Stimulated activated CD8-positive, alpha-beta memory T cell treated with anti-CD3 and anti-CD28 coated beads, Interleukin-7, amount 100 ng/mL, for 24 hours (primary cell): ENCODE data around the gene CLVS2.

ENCODE experiments used
- DNase-seq: peaks from one replicate; pipeline ENCODE4 v3.0.0-alpha.2; 2020; ENCODE audit warnings: low read depth

The CLVS2 gene, protein sequence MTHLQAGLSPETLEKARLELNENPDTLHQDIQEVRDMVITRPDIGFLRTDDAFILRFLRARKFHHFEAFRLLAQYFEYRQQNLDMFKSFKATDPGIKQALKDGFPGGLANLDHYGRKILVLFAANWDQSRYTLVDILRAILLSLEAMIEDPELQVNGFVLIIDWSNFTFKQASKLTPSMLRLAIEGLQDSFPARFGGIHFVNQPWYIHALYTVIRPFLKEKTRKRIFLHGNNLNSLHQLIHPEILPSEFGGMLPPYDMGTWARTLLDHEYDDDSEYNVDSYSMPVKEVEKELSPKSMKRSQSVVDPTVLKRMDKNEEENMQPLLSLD

DNA sequence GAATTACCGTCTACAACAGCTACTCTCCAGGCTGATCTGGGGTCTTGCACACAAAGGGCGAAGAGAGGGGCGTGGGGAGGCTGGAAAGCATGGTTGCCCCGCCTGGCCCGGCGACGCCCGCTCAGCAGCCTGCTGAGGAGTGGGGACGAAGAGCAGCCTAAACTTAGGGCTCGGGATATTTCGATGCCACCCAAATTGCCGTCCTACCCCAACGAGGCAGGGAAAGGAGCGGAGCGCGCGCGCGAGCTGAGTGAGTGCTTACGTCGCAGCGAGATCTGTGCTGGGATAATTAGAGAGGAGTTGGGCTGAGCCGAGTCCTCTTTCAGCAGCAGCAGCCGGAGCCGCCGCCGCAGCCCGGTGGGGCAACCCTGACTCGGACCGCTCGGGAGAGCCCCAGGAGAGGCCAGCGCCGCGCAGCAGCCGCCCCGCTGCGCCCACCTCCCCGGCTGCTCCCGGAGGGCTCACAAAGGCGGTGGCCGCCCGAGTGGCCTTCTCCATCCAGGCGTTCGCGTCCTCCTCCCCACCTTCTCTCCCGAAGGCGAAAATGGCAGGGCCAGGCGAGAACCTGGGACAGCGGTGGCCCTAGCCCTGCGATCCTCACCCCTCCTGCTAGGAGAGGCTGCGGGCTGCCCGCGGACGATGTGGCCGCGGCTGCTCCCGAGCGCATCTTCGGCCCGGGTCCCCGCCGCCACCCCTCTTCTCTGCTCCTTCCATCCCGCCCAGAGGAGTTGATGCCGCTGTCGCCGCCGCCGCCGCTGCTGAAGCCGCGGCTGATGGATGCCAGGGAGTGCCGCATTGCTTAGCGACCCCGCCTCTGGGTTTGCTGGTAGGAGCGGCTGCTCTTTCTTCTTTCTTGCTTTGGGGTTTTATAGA, at the start of gene CLVS2:
TSS of gene CLVS2 (plus strand) at position 315 of the 873 bp plus-strand sequence. CDS start 1,543 bp downstream, outside the sequence.
- no peak for DNase-seq

DNA sequence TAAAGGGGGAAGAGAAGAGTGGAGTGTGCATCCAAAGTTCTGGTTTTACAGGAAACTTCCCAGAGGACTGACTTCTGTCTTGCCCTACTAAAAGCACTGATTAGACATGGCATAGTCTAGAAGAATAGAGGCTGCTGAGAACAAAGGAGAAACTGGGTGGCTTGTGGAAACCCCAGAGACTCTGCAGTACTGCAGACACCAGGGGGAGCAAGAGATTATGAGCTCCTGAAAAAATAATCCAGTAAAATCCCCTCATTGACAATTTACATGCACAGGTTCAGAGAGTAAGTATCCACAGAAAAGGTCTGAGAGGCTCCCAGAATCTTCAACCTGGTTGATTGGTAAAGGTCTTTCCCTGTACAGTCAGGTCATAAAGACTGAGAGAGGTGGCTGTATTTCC, 48.7 kb upstream of the CLVS2 start:
- DNase-seq: no peak

DNA sequence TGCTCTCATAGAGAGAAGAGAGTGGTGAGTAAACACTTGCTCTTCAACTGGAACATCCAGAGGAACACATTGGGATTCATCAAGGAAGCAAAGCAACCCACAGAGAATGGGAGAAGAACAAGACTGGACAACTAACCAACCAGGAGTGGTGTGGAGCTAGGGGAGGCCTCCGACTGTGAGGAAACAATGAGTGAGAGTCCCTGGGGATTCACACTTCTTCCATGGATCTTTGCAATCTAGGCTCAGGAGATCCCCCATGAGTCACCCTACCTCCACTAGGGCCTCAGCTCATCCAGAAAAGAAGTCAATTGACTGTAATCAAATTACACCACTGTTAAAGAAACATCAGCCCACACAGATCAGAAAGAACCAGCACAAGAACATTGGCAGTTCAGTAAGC, 42.3 kb upstream of the CLVS2 start:
- no peak for DNase-seq

DNA sequence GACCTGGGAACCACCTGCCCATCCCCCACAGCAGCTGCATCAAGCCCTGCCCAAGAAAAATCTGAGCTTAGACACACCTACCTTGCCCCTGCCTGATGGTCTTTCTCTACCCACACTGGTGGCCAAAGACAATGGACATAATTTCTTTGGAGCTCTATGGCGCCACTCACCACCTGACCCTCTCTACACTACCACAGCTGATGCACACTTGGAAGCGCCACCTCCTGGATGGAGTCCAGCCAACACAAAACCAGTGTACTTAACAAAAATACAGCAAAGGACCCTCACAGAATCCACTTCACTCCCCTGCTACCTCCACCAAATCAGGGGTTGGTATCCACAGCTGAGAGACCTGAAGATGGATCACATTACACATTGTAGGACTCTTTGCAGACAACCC, 39.7 kb upstream of the CLVS2 start:
- DNase-seq: no peak

DNA sequence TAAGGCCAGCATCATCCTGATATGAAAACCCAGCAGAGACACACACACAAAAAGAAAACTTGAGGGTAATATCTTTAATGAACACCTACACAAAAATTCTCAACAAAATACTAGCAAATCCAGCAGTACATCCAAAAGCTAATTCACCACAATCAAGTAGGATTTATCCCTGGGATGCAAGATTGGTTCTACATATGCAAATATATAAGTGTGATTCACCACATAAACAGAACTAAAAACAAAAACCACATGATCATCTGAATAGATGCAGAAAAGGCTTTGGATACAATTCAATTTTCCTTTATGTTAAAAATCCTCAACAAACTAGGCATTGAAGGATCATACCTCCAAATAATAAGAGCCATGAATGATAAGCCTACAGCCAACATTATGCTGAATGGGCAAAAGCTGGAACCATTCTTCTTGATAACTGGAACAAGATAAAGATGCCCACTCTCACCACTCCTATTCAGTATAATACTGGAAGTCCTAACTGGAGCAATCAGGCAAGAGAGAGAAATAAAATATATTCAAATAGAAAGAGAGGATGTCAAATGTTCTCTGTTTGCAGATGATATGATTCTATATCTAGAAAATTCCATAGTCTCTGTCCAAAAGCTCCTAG, 33.9 kb upstream of the CLVS2 start:
- no peak for DNase-seq

DNA sequence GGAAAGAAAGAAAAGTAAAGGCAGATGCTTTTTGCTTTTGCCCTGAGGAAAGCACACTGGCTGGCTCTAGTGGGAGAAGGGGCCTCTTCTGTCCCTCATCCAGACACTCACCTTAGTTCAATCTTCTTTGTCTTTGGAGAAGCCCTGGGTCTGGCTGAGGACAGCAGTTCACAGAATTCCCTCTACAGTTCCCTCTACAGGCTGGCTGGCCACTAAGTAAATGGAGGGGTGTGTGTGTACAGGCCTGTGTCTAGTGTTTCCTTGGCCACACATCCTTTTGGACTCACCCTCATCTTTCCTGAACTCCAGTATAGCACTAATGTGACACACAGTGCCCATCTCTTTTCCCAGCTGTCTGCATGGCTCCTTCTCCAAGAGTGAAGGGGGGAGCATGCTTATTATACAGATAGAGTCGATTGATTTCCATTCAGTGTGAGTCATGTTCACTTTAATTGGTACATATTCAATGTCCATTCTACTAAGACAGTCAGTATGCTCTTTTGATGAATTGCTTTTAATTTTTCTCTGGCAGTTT, 26.0 kb upstream of the CLVS2 start:
- no peak for DNase-seq

DNA sequence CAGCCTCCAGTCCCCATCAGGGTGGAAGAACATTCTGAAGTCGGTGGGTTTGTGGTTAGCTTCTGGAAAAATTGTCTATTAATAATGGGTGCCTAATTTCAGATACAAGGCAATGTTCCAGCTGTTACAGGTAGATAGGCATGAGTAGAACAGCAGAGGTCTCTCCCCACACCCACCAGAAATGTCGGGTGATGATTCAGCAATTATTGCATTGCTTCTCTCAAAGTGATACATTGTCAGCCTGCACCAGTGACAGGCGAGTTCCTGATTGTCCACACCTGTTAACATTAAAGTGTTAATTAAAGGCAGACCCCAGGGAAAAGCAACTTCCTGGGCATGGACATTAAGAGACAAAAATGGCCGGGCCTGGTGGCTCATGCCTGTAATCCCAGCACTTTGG, 18.9 kb upstream of the CLVS2 start:
- no peak for DNase-seq

DNA sequence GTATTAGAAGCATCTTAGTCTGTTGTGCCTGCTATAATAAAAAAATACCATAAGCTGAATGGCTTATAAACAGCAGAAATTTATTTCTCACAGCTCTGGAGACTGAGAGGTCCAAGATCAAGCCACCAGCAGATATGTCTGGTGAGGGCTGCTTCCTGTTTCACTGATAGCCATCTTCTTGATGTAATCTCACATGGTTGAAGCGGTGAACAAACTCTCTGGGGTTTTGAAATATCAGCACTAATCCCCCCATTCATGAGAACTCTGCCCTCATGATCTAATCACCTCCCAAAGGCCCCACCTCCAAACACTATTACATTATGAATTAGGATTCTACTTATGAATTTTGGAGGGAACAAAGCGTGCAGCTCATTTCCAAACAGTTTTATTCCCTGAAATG, 11.6 kb upstream of the CLVS2 start:
- no peak for DNase-seq

DNA sequence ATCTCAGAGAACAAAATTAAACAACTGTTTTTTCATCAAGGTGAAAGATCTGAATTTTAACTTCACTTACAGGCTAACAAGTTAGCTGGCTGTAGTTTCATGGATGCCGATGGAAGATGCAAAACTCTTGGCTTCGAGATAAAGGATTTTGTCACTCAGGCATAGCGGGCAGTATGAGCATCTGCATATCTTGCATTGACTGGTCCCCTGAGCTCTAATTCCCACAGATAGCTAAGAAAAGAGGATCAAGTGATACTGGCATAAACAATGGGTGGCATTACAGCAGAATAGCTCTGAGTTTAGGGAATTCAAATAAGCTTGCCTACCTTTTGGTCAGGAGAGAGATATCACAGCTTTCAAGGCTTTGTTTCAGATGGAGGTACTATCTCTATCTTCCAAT, 1.8 kb upstream of the CLVS2 start:
- no peak for DNase-seq

DNA sequence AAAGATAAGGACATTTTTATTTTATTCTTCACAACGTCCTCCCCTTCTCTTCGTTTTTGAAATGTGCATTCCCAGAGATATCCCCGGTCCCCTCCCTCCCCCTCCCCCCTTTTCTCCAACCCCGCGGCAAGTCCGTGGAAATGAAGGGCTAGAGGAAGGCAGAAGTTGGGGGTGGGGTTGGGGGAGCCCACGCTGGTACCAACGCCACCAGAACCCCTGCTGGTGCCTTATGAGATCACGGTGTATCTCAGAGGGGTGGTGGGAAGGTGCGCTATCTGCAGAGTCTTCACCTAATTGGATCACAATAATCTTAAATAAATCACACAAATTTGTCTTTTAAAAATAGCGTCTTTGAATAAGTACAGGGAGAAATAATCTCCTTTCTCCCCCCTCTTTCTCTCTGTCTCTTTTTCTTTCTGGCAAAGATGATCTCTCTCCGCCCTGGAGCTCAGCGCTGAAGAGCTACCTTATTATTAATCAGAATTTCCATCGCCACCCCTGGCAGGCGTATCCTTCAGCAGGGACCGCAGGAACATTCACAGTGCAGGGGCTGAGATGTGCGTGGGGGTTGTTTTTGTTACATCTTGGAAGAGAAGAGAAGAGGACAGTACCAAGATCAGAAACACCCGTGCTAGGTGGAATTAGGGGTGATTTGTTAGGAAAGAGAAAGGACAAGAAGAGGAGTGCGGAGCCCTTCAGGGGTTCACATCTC, 915 bp downstream of the CLVS2 start:
- DNase-seq: no peak

DNA sequence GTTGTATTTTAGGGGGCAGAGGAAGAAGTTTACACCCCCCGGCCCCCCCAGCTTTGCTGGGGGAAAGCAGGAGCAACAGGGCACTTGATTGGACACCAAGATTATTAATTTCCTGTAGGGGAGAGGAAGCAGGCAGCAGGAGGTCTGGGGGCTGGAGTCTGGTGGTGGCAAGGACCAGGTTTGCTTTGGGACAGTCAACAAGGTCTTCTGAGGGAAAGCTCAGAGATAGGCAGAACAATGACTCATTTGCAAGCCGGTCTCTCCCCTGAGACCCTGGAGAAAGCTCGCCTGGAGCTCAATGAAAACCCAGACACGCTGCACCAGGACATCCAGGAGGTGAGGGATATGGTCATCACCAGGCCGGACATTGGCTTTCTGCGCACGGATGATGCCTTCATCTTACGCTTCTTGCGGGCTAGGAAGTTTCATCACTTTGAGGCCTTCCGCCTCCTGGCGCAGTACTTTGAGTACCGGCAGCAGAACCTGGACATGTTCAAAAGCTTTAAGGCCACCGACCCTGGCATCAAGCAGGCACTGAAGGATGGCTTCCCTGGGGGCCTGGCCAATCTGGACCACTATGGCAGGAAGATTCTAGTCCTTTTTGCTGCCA, 1.6 kb downstream of the CLVS2 start:
- DNase-seq: no peak

DNA sequence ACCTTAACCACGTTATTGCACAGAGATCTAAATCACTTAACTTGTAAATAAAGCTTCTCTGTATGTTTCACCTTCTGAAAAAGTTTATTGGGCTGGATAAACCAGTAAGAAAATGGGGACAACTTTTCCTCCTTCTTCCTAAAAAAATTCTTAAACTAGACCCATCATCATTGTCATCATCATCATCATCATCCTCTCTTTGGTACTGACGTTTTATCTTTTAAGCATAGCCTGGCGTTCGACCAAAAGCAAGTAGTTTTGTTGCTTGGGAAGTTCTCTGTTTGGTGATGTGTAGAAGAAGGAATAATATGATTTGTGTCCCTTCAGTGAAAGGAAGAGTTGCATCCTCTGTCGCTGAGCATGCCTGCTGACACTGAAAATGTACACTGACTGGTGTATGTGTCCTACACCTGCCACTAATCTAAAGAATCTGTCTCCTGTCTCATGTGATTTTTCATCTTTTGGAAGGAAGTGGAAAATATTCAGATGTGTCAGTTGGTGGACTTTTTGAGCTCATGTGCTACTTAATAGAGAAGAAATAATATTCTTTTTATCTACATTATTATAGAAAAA, 2.5 kb downstream of the CLVS2 start:
- no peak for DNase-seq

DNA sequence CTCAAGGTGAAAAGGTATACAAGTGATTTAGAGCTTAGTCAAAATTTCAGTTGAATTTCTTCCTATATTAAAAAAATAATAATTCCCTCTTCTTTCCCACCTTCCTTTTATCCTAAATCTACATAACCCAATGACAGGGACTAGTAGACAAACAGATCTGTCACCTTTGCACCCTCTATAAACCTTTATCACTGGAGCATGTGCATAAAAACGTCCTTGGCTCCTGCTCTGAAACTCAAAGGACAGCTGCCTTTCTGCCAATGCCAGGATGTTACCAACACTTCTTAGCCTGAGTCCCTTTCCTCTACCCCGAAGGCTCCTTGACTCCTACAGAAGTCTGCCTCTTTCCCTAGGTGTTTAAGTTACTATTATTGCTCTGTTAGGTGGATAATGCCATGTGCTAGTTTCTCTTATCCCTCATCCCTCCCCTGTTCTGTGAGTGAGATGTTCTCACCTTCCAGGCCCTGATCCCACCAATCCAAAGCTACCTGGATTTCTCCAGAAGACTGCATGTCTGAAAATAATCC, 4.3 kb downstream of the CLVS2 start:
- DNase-seq: no peak

DNA sequence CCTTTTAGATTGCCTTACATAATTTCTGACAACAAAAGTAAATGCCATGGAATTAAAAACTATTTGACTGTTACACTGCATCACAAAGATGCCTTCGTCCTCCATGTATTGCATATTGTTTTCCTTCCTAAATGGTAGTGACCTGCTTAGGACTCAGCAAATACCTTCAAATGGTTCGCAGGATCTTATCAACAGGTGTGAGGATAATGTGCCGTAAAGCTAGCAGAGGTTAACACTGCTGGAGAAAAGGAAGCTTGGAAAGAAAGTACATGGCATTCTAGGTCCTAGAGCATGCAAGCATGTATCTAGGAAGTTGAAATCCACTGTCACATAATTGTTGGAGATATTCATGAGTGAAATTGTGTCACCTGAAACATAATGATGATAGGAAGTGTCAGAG, 5.5 kb downstream of the CLVS2 start:
- DNase-seq: no peak

DNA sequence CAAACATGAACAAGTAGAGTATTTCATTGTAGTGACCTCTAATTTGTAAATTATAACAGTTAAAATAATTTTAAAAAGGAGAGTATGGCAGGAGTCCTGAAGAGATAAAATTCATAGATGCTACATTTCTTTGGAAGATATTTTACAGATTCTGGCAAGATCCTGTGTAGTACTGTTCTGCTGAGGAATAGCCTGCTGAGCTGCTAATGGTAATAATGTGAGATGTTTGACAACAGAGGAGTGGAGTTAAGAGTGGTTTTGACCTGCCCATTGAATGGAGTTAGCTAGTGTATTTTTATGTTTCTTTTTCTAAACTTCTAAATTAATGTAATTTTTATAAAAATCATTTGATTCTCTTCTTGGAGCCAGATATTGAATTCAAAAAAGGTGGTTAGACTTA, 11.8 kb downstream of the CLVS2 start:
- DNase-seq: no peak

DNA sequence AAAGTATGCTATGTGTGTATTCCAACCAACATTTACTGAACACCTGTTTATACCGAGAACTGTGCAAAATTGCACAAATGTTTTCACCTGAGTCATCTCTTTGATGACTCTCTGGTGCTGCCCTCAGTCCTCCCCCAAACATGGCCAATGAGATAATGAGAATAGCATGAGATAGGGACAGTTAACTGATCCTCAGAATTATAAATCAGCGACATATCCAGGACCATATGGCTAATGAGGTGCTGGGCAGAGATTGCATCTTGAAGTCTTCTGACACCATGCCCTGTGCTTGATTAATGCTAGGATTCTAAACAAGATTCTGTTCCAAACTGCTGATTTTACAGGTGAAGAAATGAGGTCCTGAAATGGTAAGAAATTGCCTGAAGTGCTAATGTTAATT, 13.0 kb downstream of the CLVS2 start:
- no peak for DNase-seq

DNA sequence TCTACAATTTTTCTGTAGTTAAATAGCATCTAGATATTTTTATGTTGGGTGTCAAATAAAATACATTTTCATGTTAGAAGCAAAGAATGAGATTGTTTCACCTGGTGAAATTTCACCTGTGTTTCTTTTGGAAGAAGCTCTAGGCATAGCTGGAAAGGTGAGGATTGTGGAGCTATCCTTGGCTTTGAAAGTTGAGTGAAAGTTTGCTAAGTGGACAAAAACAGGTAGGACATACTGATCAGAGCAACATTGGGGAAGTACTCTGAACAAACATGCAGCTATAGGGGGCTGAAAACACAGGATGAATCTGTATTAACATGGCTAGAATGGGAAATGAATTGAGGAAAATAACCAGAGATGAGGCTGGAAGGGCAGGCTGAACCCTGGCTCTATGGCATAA, 18.8 kb downstream of the CLVS2 start:
- DNase-seq: no peak

DNA sequence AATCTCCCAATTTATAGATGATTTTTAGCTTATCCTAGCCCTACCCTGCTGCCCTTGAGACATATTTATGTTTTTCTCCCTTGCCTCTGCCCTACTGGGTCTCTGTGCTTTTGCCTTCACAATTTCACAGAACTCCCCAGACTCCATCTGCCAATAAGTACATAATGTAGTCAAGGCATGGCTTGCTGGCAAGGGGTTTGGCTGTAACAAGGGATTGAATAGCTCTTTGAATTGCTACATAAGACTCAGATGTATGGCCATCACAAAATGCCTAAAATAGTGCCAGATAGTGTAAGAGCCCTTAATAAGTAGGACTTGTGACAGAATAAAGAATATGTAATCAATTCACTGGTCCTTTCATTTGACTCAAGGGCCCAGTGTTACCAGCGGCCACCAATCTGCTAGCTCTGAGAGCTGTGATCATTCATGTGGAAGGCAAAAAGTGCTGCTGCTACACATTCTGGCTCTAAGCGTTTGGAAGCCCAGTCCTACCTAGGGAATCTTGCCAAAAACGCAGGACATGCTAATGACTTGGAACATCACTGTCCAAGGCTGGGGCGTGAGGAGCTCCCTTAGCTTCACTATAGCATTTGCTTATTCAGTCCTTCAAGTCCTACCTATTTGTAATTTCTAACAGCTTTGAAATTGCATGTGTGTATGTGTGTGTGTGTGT, 20.5 kb downstream of the CLVS2 start:
- no peak for DNase-seq

DNA sequence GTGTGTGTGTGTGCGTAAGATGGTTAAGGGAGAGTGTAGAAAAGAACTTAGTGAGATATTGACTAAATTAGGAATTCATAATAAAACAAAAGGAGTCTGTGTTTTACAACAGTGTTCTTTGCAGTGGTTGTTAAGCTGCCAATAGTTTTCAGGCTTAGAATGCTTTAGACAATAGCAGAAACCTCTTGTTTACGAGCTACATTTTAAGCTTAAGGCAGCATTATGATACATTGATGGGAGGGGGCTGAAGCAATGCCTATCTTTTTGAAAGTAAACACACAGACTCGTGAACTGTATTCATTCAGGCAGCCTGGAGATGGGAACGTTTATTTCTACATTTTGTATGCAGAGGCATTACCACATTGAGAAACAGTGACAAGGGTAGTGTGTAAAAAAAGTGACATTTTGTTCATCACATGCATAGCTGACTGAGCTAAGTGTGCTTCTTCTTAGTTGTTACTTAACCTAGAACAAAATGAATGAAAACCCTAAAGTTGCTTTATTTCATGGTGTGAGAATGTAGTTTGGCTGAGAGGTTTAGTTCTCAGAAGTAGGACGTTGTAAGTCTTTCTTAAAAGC, 21.2 kb downstream of the CLVS2 start:
- no peak for DNase-seq

DNA sequence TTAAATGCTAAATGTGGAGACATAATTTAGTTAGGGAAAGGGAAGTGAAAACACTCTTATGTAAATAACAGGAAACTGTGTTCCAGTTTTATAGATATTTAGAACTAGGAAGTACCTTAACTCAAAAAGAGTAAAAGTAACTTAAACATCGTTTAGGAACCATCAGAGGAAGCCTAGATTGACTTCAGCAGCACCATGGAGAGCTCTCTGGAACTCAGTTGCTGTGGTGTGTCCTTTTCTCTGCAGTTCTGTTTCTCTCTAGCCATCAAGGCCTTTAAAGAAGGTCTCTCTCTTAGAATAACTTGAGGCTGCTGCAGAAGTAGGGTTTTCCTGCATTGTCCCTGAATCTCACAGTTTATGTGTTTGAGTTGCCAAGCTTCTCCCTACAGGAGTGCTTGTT, 26.9 kb downstream of the CLVS2 start:
- no peak for DNase-seq
